PC-9 (cell line): Measurements from ENCODE around the gene PKNOX2. TPM values are rescaled to one million over a fixed set of nuclear protein-coding genes. Genes with fewer than 3 reads are reported as not detected.

ENCODE experiments used
- BruUV-seq: library from RNA; stranded (reverse); fragments of 400-500 nt; replicated peaks from 2 replicates; lab custom pipeline; 2021; lab: Mats Ljungman, UMichigan
- CTCF ChIA-PET: fragments of 300-600 bp; sonication (Branson Sonifier 250); formaldehyde crosslinking; loops from one replicate; lab custom pipeline; 2022; ENCODE audit warnings: antibody characterized with exemption; lab: Charles Lee
- POLR2A ChIA-PET: fragments of 300-600 bp; sonication (Branson Sonifier 250); formaldehyde crosslinking; loops from one replicate; lab custom pipeline; 2022; ENCODE audit warnings: antibody characterized with exemption; ENCODE audit not compliant: unreplicated experiment; lab: Charles Lee
- DNase-seq, 2 experiments: peaks; one replicate each; pipeline versions ENCODE4 v3.0.0 to v3.0.0-alpha.2; 2015 to 2022; ENCODE audit warnings: mixed read lengths in 1 of 2
- H2AFZ ChIP-seq: fragments of 200-600 bp; sonication (generic); 2 replicates; pipeline ENCODE4 v1.8.1; 2017; ENCODE audit warnings: antibody characterized with exemption
- H3F3A ChIP-seq: fragments of 200-600 bp; sonication (generic); 2 replicates; pipeline ENCODE4 v1.8.1; 2017; ENCODE audit warnings: antibody characterized with exemption, mild to moderate bottlenecking, low read depth; ENCODE audit not compliant: insufficient read depth
- H3K27ac ChIP-seq: fragments of 200-600 bp; sonication (generic); 2 replicates; pipeline ENCODE4 v1.6.1; 2016; ENCODE audit warnings: mixed run types
- H3K27me3 ChIP-seq: fragments of 200-600 bp; sonication (generic); 2 replicates; pipeline ENCODE4 v1.6.1; 2016; ENCODE audit warnings: low read depth, mixed run types; ENCODE audit not compliant: insufficient read depth
- H3K36me3 ChIP-seq: fragments of 200-600 bp; sonication (generic); 2 replicates; pipeline ENCODE4 v1.6.1; 2016; ENCODE audit warnings: low read depth, mixed run types
- H3K4me1 ChIP-seq: fragments of 200-600 bp; sonication (generic); replicated peaks from 2 replicates; pipeline ENCODE4 v1.6.1; 2016; ENCODE audit warnings: mixed run types; ENCODE audit not compliant: insufficient read depth
- H3K4me2 ChIP-seq: fragments of 200-600 bp; sonication (generic); 2 replicates; pipeline ENCODE4 v1.6.1; 2017; ENCODE audit warnings: mixed run types
- H3K4me3 ChIP-seq: fragments of 200-600 bp; sonication (generic); 2 replicates; pipeline ENCODE4 v1.6.1; 2016; ENCODE audit warnings: mixed run types
- H3K79me2 ChIP-seq: fragments of 200-600 bp; sonication (generic); 2 replicates; pipeline ENCODE4 v1.6.1; 2017; ENCODE audit warnings: low read depth, mixed run types
- H3K9me2 ChIP-seq: fragments of 200-600 bp; sonication (generic); 2 replicates; pipeline ENCODE4 v1.8.1; 2017; ENCODE audit warnings: mild to moderate bottlenecking; ENCODE audit not compliant: insufficient read depth
- H3K9me3 ChIP-seq: fragments of 200-600 bp; sonication (generic); 2 replicates; pipeline ENCODE4 v1.8.1; 2016; ENCODE audit warnings: low read depth; ENCODE audit not compliant: insufficient read depth
- H4K20me1 ChIP-seq: fragments of 200-600 bp; sonication (generic); 2 replicates; pipeline ENCODE4 v1.8.1; 2017; ENCODE audit not compliant: insufficient read depth
- CTCF ChIP-seq: fragments of 200-600 bp; sonication (generic); conservative IDR thresholded peaks from 2 replicates; pipeline ENCODE4 v1.6.1; 2017; ENCODE audit warnings: mixed run types, antibody characterized with exemption, mild to moderate bottlenecking, moderate library complexity
- EZH2 ChIP-seq: fragments of 200-600 bp; sonication (generic); IDR thresholded peaks from 2 replicates; pipeline ENCODE4 v1.8.0; 2017; ENCODE audit warnings: antibody characterized with exemption, low read depth
- intact Hi-C: fragments of 100-400 bp; cut with micrococcal nuclease; formaldehyde crosslinking; loops from one replicate; pipeline ENCODE4 v1.10.0; 2022; ENCODE audit not compliant: unreplicated experiment
- total RNA-seq: library from RNA; stranded (reverse); gene quantifications from 2 replicates; pipeline ENCODE4 v1.2.3, GENCODE V29; 2021

PKNOX2 gene
- total RNA-seq, 1 experiment from 2014 or later = not detected

- intact Hi-C loops = no loop called here
- BruUV-seq = no TSS peak
- no peaks in the 10 kb centered on the region for H3F3A ChIP-seq
- no peaks in the 10 kb centered on the region for H3K36me3 ChIP-seq
- H4K20me1 ChIP-seq = no peaks in the 10 kb centered on the region
- H3K4me1 ChIP-seq = no peaks in the 10 kb centered on the region
- H3K27ac ChIP-seq = no peak overlapping the region
- H2AFZ ChIP-seq = no peak overlapping the region
- no peaks in the 10 kb centered on the region for H3K9me3 ChIP-seq
- no peak overlapping the region for H3K4me3 ChIP-seq
- DNase-seq = no peak
- TF ChIP-seq CTCF = no peak
- TF ChIP-seq EZH2 = no peak
- H3K79me2 ChIP-seq = no peaks in the 10 kb centered on the region
- H3K9me2 ChIP-seq = no peaks in the 10 kb centered on the region
- CTCF ChIA-PET = no interaction called here
- H3K4me2 ChIP-seq = no peak overlapping the region
- POLR2A ChIA-PET = no interaction called here
- peaks cover 71% of the 10 kb centered on the region for H3K27me3 ChIP-seq
Measured at GRCh38 chr11:125367710-125368109, 203.2 kb downstream of the PKNOX2 start.

- Histone ChIP-seq H3K4me1 (no peaks in the 10 kb centered on the region), H3K9me3 (no peaks in the 10 kb centered on the region), H4K20me1 (no peaks in the 10 kb centered on the region), H3K27ac (no peak overlapping the region), H3K9me2 (no peaks in the 10 kb centered on the region), H3F3A (no peaks in the 10 kb centered on the region), H3K27me3 (peaks cover 78% of the 10 kb centered on the region), H2AFZ (no peak overlapping the region), H3K4me2 (no peak overlapping the region), H3K36me3 (no peaks in the 10 kb centered on the region), H3K4me3 (no peak overlapping the region), H3K79me2 (no peaks in the 10 kb centered on the region)
- ChIA-PET CTCF (no interaction called here), POLR2A (no interaction called here)
- no peak for DNase-seq
- no peak for TF ChIP-seq EZH2
- TF ChIP-seq CTCF = no peak
- BruUV-seq = no TSS peak
- intact Hi-C loops = no loop called here
Measured at GRCh38 chr11:125368757-125369156, 204.2 kb downstream of the PKNOX2 start.

DNA sequence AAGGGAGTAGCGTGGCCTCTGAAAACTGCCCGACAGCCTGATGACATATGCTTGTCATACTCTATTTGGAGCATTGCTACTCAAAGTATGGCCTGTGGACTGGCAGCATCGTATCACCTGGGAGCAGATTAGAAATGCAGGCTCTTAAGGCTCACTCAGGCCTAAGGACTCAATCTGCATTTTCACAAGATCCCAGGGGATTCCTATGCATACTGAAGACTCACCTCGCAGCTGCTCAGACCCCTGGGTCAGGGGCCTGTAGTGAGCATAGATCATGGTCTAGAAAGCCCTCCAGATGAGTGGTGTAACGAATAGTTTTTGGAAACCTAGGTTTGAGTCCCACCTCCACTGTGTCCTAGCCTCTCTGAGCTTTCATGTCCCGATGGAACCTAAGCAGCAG lies 205.3 kb downstream of the PKNOX2 start:
- CTCF ChIA-PET = no interaction called here

More for the DNA sequence above, 205.3 kb downstream of the PKNOX2 start:
- Histone ChIP-seq H3K27me3 (peaks cover 82% of the 10 kb centered on the region), H3K79me2 (no peaks in the 10 kb centered on the region), H3K4me2 (no peak overlapping the region), H3K27ac (no peak overlapping the region), H3K4me3 (no peak overlapping the region), H3K9me2 (no peaks in the 10 kb centered on the region), H3K36me3 (no peaks in the 10 kb centered on the region), H2AFZ (no peak overlapping the region), H3F3A (no peaks in the 10 kb centered on the region), H3K9me3 (no peaks in the 10 kb centered on the region), H3K4me1 (no peaks in the 10 kb centered on the region), H4K20me1 (no peaks in the 10 kb centered on the region)
- POLR2A ChIA-PET = no interaction called here
- BruUV-seq = no TSS peak
- no peak for DNase-seq
- TF ChIP-seq CTCF = no peak
- intact Hi-C loops = no loop called here
